GM23338 (cell line): ENCODE measurements around the gene NKD1. TPM values are rescaled to one million over a fixed set of nuclear protein-coding genes. Genes with fewer than 3 reads are reported as not detected.

ENCODE experiments used
- ATAC-seq: fragments of 200-7000 bp; cut with Tn5 transposase; 3 replicates; pipeline ENCODE4 v1.9.1; 2020
- DNase-seq: peaks from one replicate; pipeline ENCODE4 v3.0.0-alpha.2; 2015; ENCODE audit warnings: low spot score
- H2AFZ ChIP-seq: fragments of 200-600 bp; sonication (generic); 2 replicates; pipeline ENCODE4 v1.8.0; 2016; ENCODE audit warnings: antibody characterized with exemption, mild to moderate bottlenecking, moderate library complexity
- H3F3A ChIP-seq: fragments of 200-600 bp; sonication (generic); replicated peaks from 2 replicates; pipeline ENCODE4 v1.8.0; 2017; ENCODE audit warnings: antibody characterized with exemption, mixed run types, low read depth
- H3K27ac ChIP-seq: fragments of 200-600 bp; sonication (generic); 2 replicates; pipeline ENCODE4 v1.6.1; 2016; ENCODE audit warnings: low read depth
- H3K27me3 ChIP-seq: fragments of 200-600 bp; sonication (generic); 2 replicates; pipeline ENCODE4 v1.8.0; 2016; ENCODE audit warnings: mild to moderate bottlenecking, mixed run types, moderate library complexity; ENCODE audit not compliant: insufficient read depth
- H3K36me3 ChIP-seq: fragments of 200-600 bp; sonication (generic); 2 replicates; pipeline ENCODE4 v1.8.0; 2016; ENCODE audit warnings: mild to moderate bottlenecking; ENCODE audit not compliant: insufficient read depth
- H3K4me1 ChIP-seq: fragments of 200-600 bp; sonication (generic); 2 replicates; pipeline ENCODE4 v1.8.0; 2016; ENCODE audit warnings: mild to moderate bottlenecking, moderate library complexity; ENCODE audit not compliant: insufficient read depth
- H3K4me2 ChIP-seq: fragments of 200-600 bp; sonication (generic); 2 replicates; pipeline ENCODE4 v1.7.1; 2017; ENCODE audit warnings: mixed run types
- H3K4me3 ChIP-seq: fragments of 200-600 bp; sonication (generic); 2 replicates; pipeline ENCODE4 v1.6.1; 2016; ENCODE audit warnings: mixed run types
- H3K79me2 ChIP-seq: fragments of 200-600 bp; sonication (generic); replicated peaks from 2 replicates; pipeline ENCODE4 v1.8.0; 2017; ENCODE audit warnings: mild to moderate bottlenecking; ENCODE audit not compliant: insufficient read depth
- H3K9me2 ChIP-seq: fragments of 200-600 bp; sonication (generic); 2 replicates; pipeline ENCODE4 v1.8.0; 2017; ENCODE audit not compliant: insufficient read depth
- H4K20me1 ChIP-seq: fragments of 200-600 bp; sonication (generic); replicated peaks from 2 replicates; pipeline ENCODE4 v1.8.0; 2017; ENCODE audit warnings: mild to moderate bottlenecking; ENCODE audit not compliant: insufficient read depth
- H3K27ac Mint-ChIP-seq: 2 replicates; pipeline ENCODE4 v1.8.0; 2020; ENCODE audit warnings: inconsistent platforms, mild to moderate bottlenecking, moderate library complexity, mixed read lengths
- H3K27me3 Mint-ChIP-seq: 3 replicates; pipeline ENCODE4 v1.8.0; 2022; ENCODE audit warnings: low read depth, mild to moderate bottlenecking, moderate library complexity, mixed read lengths, inconsistent platforms; ENCODE audit not compliant: insufficient read depth, poor library complexity
- H3K36me3 Mint-ChIP-seq: 3 replicates; pipeline ENCODE4 v1.8.0; 2021; ENCODE audit warnings: low read depth, mild to moderate bottlenecking, inconsistent platforms, moderate library complexity, mixed read lengths
- H3K4me1 Mint-ChIP-seq: 3 replicates; pipeline ENCODE4 v1.8.0; 2020; ENCODE audit warnings: mild to moderate bottlenecking, inconsistent platforms, mixed read lengths
- H3K4me3 Mint-ChIP-seq: 3 replicates; pipeline ENCODE4 v1.8.0; 2021; ENCODE audit warnings: moderate library complexity, mild to moderate bottlenecking, inconsistent platforms, mixed read lengths
- H3K9me3 Mint-ChIP-seq: 3 replicates; pipeline ENCODE4 v1.8.0; 2020; ENCODE audit warnings: moderate library complexity, mild to moderate bottlenecking, inconsistent platforms, mixed read lengths
- EZH2 ChIP-seq: fragments of 200-600 bp; sonication (generic); IDR thresholded peaks from one replicate; pipeline ENCODE4 v1.8.0; 2017; ENCODE audit warnings: antibody characterized with exemption, mild to moderate bottlenecking, low read depth; ENCODE audit not compliant: unreplicated experiment
- EZH2phosphoT487 ChIP-seq: fragments of 200-600 bp; sonication (generic); IDR thresholded peaks from one replicate; pipeline ENCODE4 v1.8.1; 2018; ENCODE audit warnings: antibody characterized with exemption; ENCODE audit not compliant: unreplicated experiment
- NANOG ChIP-seq: IDR thresholded peaks from 2 replicates; pipeline ENCODE4 v1.6.1; 2016; ENCODE audit warnings: antibody characterized with exemption, borderline replicate concordance
- ZNF114 ChIP-seq: fragments of 250-450 bp; sonication (Bioruptor Pico); IDR thresholded peaks from 2 replicates; pipeline ENCODE4 v1.5.0; 2020; ENCODE audit warnings: mild to moderate bottlenecking, moderate library complexity
- ZNF331 ChIP-seq: fragments of 250-450 bp; sonication (Bioruptor Pico); IDR thresholded peaks from 2 replicates; pipeline ENCODE4 v1.5.0; 2020; ENCODE audit warnings: low read depth, mild to moderate bottlenecking, moderate library complexity
- ZNF462 ChIP-seq: fragments of 250-450 bp; sonication (Bioruptor Pico); IDR thresholded peaks from 2 replicates; pipeline ENCODE4 v1.5.0; 2020; ENCODE audit warnings: mild to moderate bottlenecking, moderate library complexity
- polyA plus RNA-seq: library from polyadenylated mRNA; unstranded; fragments of >200 nt; fragmentation: Nextera tagmentation; extraction: Ambion mirVana; gene quantifications from 2 replicates; pipeline ENCODE4 v1.2.1, GENCODE V29; 2016
- total RNA-seq: library from RNA; depleted of rRNA; stranded (reverse); fragments of >200 nt; shearing (Covaris generic); gene quantifications from 2 replicates; pipeline ENCODE4 v1.2.3, GENCODE V29; 2014
- TF ChIP-seq, protein P1 (sequence below), 2 experiments: fragments of 200-600 bp in 1 of 2; sonication (generic) in 1 of 2; conservative IDR thresholded peaks; 2 replicates each; pipeline versions ENCODE4 v1.5.1 to v1.6.1; 2016 to 2017; ENCODE audit warnings: antibody characterized with exemption in 2 of 2, low read depth in 2 of 2, mild to moderate bottlenecking in 2 of 2, moderate library complexity in 1 of 2

Gene NKD1
- total and polyA plus RNA-seq, 2 experiments from 2014 or later: 2.1 to 2.3 TPM

DNA sequence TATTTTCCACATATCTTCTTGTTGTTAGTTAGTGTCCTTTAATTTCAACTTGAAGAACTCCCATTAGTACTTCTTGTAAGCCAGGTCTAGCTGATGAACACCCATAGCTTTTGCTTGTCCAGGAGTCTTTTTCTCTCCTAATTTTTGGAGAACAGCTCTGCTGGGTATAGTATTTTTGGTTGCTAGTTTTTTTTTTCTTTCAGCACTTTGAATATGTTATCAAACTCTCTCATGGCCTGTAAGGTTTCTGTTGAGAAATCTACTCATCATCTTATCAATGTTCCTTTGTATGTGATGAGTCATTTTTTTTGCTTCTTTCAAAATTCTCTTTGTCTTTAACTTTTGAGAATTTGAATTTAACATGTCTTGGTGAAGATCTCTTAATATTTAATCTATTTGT lies 31.8 kb upstream of the NKD1 start (continued):
- TF ChIP-seq ZNF462: no peak
- TF ChIP-seq, protein P1, sequence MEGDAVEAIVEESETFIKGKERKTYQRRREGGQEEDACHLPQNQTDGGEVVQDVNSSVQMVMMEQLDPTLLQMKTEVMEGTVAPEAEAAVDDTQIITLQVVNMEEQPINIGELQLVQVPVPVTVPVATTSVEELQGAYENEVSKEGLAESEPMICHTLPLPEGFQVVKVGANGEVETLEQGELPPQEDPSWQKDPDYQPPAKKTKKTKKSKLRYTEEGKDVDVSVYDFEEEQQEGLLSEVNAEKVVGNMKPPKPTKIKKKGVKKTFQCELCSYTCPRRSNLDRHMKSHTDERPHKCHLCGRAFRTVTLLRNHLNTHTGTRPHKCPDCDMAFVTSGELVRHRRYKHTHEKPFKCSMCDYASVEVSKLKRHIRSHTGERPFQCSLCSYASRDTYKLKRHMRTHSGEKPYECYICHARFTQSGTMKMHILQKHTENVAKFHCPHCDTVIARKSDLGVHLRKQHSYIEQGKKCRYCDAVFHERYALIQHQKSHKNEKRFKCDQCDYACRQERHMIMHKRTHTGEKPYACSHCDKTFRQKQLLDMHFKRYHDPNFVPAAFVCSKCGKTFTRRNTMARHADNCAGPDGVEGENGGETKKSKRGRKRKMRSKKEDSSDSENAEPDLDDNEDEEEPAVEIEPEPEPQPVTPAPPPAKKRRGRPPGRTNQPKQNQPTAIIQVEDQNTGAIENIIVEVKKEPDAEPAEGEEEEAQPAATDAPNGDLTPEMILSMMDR (conservative IDR thresholded peaks at IDR 0.05; ENCODE audit: low read depth in 2 of 2): no peak
- TF ChIP-seq EZH2phosphoT487: no peak
- no peak for TF ChIP-seq NANOG

- Histone ChIP-seq H3K4me3 (no peak overlapping the region), H4K20me1 (no peaks in the 10 kb centered on the region), H3K27ac (no peak overlapping the region), H3K4me2 (no peak overlapping the region), H3F3A (no peaks in the 10 kb centered on the region), H3K79me2 (no peaks in the 10 kb centered on the region), H3K9me2 (no peaks in the 10 kb centered on the region), H3K4me1 (no peaks in the 10 kb centered on the region), H3K36me3 (peaks cover 3% of the 10 kb centered on the region; the same call in 1 of the 2 replicates), H2AFZ (no peak overlapping the region), H3K27me3 (no peaks in the 10 kb centered on the region)
- Mint-ChIP-seq H3K4me3 (no peak overlapping the region), H3K9me3 (peaks cover 14% of the 10 kb centered on the region), H3K4me1 (no peaks in the 10 kb centered on the region), H3K27me3 (peaks cover 2% of the 10 kb centered on the region), H3K27ac (no peak overlapping the region), H3K36me3 (peaks cover 7% of the 10 kb centered on the region; the same call in 1 of the 3 replicates)
- ATAC-seq (no peak), DNase-seq (no peak)
- TF ChIP-seq NANOG (no peak), EZH2 (no peak), ZNF114 (CRISPR knock-in tag) (no peak), EZH2phosphoT487 (no peak), ZNF331 (CRISPR knock-in tag) (no peak), ZNF462 (no peak)
Measured at GRCh38 chr16:50516890-50517289, 31.3 kb upstream of the NKD1 start.
